Hematopoietic multipotent progenitor cell treated with erythropoietin and hydrocortisone succinate and interleukin-3 and kit ligand, for 8 days (in vitro differentiated cells): Measurements from ENCODE around the gene FOXRED2.
A peak's percentile ranks its signal among the peaks of the same experiment; 100 is the strongest.
"Not testable (repeated sequence)": the region's sequence is repeated elsewhere in the genome, so short reads cannot be mapped to it uniquely, and the experiment has no call there.

ENCODE experiments used
- DNase-seq: peaks from one replicate; pipeline ENCODE4 v3.0.0-alpha.2; 2015

Gene FOXRED2

DNA sequence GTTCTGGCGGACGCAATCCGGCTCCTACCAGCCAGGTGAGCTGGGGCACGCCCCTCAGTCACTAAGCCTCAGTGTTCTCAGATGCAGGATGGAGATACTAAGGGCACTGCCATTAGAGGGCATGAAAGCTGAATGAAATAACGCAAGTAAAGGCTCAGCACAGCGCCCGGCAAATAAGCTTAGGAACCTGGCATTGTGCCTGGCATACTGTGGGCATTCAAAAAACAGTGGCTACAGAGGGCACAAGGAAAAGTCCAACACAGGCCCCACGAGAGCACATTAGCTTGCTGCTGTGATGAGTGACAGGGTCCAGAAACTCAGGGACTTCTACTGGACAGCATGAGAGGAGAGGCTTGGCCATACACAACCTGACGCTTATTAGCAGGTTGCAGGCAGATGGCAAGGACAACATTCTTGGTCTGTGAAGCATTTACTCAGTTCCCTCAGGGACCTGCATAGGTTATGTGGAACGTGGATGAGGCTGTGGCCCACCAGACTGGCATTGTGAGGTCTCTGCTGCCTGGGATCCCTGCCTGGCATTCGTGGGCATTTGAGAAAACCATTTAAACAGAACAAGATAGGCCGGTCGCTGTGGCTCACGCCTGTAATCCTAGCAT, 37.6 kb downstream of the FOXRED2 start:
- no peak for DNase-seq

DNA sequence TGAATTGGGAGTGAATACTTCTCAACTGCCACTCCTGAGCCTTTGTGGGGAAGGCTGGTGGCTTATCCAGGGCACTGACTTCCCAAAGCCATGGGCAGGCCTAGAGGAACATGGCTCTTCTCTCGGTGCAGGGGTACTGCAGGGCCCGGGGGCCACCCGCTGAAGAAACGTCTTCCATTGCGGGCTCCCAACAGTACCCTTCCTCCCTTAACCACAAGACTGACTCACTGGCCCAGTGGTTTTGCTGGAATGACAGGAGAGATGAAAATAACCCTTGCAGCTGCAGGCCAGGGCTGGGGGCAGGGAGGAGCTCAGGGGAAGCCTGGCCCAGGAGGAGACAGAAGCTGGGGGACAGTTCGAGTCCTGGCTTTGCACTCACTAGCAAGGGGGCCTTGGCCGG, 38.9 kb downstream of the FOXRED2 start:
- peak; percentile 77 for DNase-seq

DNA sequence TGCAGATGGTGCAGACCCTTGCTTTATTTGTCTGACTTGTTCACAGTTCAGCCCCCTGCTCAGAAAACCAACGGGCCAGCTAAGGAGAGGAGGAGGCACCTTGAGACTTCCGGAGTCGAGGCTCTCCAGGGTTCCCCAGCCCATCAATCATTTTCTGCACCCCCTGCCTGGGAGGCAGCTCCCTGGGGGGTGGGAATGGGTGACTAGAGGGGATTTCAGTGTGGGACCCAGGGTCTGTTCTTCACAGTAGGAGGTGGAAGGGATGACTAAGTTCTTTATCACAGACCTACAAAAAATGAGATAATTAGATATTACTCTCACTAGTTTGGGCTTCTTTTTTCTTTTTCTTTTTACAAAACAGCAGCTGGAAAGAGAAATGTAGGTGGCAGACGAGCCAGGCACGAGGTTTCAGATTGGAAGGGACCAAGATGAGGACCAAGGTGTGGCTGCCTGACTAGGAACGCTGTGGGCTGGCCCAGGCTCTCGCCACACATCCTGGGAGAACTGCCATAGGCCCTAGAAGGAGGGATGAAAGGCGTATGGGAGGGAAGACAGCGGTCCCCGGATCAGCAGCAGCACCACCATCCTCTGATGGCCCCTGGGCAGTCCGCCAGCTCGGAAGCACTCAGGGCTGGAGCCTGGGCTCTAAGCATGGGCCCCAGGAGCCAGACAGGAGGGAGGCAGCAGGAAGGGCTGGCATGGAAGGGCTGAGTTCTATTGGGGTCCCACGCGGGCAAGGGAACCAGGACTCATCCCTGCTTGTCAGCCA, 39.6 kb downstream of the FOXRED2 start:
- DNase-seq, result no peak

DNA sequence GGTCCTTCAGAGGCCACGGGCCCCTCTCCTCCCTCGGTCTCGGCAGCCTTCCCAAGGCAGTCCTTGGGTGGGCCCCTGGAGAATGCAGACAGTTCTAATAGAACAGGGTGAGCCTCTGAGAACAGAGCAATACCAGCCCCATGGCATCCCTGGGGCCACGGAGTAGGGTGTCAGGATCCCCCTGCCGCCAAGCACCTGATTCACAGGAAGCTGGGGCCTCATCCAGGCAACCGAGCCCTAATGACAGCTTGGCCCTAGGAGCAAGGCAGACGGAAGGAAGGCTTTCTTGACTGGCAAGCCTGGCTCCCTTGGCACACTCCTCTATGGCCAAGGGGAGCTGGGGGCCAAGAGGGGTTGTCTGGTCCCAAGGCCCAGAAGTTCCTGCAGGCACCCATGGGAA, 40.6 kb downstream of the FOXRED2 start:
- no peak for DNase-seq

DNA sequence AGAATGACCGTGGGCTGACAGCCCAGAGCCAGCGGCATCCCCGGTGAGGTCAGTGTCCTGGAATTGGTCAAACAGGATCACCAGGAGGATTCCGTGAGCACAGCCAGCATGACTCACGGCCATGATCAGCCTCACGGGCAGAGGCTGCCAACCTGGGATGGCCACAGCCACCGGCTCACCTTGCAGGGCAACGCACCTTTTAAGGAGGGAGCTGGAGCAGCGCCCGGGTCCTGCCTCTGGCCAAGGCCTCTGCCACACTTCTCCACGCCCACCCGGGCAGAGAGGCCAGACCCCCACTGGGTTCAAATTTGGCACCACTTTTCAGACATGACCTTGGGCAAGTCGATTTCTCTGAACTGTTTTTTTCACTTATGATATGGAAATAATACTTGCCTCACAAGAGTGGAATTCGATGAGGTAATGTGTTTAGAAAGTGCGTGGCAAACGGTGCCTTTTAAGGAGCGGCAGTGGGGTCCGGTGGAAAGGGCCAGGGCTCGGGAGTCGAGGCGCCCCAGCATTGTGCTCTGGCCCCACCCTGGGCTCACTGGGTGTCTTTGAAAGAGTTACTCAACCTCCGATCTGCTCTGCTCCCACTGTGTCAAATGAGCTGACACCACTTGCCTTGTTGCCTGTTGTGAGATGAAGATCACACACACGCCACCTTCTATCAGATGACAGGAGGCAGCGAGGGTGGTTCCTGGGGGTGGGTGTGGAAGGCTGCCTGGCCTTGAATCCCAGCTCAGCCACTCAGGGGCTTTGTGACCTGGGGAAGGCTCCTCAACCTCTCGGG, 41.4 kb downstream of the FOXRED2 start:
- no peak for DNase-seq

DNA sequence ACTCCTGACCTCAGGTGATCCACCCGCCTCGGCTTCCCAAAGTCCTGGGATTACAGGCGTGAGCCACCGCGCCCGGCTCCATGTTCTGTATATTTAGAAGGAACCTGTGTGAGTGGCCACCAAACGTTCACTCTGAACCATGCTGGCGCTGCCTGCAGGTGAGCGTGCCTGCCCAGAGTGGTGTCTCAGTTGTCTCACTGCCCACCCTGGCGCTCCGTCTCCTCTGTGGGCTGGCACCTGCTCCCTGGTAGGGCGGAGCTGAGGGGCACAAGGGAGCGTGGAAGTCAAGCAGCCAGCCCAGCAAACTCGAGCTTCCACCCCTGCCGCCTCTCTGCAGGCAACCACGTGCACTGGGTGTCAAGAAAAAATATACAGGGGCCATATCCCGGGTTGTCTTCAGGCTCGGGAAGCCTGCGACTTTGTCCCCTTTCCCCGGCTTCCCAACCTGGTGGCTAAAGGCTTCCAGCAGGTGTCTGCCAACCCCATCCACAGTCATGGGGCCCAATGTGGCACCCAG, 42.1 kb downstream of the FOXRED2 start:
- DNase-seq, result no peak

DNA sequence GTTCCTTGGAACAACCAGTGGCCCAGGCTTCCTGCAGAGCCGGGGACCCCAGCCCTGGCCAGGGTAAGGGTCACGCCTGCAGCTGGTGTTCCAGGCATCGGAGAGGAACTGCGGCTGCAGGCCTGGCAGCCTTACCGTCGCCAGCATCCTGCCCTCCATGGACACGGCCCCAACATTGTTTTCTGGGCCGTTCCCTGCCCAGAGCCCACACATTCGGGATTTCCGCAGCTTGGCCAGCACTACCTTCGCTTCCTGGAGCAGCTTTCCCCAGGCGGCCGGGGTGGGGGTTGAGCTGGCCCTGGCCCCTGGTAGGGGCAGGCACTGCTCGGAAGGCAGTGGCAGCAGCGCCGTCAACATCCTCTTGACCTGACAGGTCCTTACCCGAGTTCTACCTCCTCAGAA, 43.1 kb downstream of the FOXRED2 start:
- DNase-seq, result no peak

DNA sequence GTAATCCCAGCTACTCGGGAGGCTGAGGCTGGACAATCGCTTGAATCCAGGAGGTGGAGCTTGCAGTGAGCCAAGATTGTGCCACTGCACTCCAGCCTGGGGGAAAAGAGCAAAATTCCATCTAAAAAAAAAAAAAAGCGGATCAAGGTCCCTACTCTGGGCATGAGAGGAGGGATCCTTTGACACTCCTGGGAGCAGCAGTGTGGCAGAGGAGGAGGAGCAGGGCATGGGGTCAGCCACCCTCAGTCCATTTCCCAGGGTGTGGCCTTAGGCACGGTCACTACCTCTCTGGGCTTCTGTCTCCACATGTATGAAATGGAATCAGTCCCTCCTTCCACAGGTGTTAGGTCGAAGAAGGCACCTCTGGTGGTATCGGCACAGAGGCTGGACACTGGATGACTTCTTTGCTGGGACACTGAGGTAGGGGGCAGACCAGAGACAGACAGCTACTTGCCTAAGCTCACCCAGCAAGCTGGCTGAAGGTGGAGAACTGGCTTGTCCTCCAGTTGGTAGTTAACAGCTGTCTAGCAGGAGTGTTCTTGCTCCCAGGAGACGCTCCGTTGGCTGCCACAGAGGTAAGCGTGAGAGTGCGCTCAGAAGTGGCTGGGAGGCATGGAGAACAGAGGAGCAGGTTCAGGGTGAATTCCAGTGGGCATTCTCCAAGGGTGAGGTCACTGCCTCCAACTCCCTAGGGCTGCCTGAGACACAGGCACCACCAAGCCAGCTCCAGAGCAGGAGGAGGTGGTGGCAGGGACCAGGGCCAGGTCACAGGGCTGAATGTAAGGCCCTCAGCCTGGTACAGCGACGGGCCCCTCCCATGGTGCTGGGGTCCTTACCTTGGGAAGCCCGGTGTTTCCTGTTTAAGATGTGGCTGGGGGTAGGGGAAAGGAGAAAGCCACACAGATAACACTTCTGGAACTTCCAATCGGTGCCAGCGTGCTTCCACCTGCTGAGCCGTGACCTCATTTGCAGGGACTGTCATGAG, 44.9 kb downstream of the FOXRED2 start:
- DNase-seq, result no peak

DNA sequence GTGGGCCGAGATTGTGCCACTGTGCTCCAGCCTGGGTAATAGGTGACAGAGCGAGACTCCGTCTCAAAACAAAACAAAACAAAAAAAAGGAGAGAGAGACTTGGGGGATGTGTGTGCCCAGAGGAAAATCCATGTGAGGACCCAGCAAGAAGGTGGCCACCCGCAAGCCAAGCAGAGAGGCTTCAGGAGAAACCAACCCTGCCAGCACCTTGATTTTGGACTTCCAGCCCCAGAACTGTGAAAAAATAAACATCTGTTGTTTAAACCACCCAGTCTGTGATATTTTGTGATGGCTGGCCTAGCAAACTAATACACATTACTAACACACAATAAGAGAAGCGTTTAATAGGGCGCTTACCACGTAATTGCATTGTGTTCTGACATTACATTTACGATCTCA, 46.6 kb downstream of the FOXRED2 start:
- no peak for DNase-seq

DNA sequence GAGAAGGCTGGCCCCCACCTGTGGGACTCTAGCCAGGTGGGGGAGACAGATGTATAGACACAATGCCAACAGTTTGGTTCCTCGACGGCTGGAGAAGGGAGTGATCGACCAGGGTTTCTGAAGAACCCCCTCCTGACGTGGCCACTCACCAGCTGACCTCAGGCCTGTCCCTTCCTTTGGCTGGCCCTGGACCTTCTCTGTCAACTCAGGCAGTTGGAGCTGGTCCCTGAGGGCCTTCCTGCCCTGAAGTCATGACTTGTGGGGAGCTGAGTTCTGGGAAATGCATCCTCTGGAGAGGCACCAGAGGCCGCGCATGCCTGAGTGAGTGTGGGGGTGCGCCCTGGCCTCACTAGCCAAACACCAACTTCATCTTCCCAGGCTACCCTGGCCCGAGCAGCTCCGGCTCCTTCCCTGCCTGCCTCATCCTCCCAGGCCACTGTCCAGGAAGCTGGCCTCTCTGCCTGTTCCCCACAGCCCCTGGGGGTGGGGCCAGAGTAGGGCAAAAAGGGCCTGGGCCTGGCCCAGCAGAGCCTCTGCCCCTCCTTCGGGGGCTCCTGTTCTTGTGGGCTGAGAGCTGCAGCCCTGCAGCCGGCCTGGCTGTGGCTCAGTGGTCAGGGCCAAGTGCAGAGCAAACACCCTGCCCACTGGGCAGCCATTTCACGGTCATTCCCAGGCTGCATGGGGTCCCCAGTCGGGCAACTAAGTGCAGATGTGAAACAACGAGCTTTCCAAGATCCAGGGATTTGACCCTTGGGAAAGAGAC, 49.0 kb downstream of the FOXRED2 start:
- no peak for DNase-seq

DNA sequence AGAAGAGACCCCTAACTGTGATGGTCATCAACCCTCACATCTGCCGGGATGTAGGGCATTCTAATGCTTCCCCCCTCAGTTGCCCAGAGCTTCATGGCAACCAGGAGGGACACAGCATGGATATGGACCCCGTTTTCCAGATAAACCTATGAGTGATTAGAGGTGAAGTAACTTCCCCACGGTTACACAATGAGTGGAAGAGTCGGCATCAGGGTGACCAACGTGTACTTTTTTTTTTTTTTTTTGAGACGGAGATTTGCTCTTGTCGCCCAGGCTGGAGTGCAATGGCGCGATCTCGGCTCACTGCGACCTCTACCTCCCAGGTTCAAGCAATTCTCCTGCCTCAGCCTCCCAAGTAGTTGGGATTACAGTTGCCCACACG, 50.4 kb downstream of the FOXRED2 start:
- no peak for DNase-seq

DNA sequence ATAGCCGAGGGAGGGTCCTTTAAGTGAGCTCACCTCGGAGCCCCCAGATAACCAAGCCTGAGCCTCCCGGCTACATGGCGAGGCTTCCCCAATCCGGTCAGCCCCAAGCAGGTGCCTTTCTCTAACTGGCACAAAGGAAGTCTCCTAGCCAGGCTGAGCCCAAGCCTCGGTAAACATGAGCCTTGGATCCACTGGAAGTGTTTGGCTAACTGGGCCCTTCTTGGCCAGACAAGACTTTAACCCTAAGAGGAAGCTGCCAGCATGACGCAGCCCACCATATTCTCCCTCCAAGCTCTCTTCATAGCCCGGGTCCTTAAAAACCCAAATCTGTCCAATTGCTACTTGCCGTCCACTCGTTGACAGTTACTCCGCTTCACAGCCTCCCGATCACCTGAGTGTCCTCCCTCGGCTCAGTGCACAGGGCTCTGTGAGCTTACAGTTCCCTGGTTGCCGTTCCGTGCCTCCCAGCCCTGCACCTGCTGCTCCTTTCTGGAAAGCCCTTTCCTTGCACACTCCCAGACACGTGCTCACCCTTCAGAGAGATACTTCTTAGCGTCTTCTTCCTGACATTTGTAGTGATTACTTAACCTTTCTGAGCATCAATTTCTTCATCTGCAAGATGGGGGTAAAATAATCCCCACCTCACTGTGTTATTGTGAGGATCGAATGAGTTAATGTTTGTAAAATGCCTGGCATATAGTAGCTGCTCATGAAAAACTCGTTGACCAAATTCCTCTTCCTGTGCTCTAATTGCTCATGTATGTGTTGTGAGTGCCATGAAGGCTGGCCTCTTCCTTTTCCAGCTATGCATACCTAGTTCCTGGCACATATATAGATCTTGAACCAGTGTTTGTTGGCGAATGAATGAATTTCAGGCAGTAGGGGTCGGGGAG, 51.0 kb downstream of the FOXRED2 start:
- DNase-seq, result no peak

DNA sequence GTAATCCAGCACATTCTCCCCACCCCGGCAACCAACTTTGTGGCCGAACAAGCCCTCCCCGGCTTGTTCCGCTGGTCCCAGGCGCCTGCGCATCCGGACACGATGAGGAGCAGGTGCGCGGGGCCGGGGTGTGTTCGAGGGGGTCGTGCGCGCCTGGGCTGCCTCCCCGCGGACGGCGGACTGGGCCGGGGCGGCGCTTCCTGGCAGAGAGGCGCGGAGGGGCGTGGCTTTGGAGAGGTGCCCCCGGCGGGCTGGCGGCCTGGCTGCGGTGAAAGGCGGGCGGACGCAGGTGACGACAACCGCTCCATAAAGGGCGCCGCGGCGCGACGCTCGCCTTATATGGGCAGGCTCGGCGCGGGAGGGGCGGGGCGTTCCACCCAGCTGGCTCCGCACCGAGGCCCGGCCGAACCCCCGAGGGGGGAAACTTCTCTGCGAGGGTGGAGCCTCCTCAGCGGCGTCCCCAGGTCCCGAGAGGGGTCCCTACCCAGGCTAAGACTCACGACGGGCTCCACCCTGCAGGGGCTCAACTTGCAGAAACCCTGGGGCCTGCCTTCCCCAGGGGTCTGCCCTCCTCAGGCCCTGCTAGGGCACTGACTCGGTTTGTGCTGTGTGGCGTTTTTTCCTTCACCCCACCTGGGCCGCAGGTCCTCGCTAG, 51.8 kb downstream of the FOXRED2 start:
- DNase-seq, result peak; percentile 92

DNA sequence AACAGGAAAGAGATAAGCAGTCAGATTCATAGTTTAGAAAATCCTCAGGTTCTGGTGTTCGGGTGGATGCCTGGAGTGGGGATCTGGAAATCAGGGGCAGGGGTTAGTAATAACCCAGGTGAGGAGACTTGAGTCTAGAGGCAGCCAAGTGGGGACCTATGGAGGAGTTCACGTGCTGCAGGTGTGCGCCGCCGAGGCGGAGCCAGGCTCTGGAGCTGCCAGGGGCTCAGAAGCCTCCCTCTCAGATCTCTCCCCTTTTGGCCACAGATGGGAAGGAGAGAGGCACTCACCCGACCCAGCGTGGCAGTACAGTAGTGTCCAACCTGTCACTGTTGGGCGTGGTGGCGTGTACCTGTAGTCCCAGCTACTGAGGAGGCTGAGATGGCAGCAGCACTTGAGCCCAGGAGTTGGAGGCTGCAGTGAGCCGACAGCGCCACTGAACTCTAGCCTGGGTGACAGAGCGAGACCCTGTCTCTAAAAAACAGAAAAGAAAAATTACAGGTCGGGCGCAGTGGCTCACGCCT, 52.9 kb downstream of the FOXRED2 start:
- DNase-seq, result no peak

DNA sequence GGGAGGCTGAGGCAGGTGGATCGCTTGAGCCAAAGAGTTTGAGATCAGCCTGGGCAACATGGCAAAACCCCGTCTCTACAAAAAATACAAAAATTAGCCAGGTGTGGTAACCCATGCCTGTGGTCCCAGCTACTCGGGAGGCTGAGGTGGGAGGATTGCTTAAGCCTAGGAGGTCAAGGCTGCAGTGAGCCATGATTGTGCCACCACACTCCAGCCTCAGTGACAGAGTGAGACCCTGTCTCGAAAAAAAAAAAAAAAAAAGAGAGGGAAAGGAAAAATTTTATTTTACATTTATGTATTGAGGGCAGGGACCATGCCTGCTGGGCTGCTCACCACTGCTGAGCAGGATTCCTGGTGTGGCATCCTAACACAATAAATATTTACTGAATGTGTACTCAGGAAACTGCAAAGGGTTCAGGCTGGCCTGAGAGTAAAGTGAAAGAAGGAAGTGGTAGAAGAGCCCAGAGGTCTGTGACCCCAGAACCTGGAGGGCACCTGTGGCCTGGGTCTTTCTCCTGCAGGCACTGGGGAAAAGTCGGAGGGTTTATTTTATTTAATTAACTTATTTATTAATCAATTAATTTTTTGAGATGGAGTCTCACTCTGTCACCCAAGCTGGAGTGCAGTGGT, 53.7 kb downstream of the FOXRED2 start:
- DNase-seq, result not testable (repeated sequence)

DNA sequence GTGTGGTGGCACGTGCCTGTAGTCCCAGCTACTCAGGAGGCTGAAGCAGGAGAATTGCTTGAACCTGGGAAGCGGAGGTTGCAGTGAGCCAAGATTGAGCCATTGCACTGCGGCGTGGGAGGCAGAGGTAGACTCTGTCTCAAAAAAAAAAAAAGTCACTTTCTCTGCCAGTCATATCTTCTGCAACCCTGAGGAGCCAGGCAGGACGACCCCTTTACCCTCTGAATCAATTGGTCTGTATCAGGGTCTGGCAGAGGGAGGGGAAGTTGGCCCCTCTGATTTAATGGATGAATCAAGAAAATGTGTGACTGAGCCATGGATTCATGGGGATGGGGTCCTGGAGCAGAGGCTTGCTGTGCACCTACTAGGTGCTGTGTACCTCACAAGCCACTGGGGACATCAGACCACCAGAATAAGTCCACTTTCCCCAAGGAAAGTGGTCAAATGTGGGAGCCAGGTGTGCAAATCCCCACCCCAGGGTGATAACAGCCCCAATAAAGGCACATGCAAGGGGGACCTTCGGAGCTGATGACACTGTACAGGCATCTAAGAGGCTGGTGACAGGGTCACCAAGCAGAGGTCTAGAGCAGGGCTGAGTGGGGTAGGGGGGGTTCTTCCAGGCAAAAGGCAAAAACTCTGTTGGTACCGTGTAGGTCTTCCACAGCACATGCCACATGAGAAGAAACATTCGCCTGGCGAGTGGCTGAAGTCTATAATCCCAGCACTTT, 54.4 kb downstream of the FOXRED2 start:
- no peak for DNase-seq

DNA sequence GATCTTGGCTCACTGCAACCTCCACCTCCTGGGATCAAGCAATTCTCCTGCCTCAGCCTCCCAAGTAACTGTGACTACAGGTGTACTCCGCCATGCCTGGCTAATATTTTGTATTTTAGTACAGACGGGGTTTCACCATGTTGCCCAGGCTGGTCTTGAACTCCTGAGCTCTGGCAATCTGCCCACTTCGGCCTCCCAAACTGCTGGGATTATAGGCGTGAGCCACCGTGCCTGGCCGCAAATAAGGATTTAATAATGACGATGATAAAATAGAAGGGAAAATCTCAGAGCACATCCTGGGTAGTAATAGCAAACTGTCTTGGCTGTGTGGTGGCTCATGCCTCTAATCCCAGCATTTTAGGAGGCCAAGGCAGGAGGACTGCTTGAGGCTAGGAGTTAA, 55.9 kb downstream of the FOXRED2 start:
- DNase-seq, result not testable (repeated sequence)

DNA sequence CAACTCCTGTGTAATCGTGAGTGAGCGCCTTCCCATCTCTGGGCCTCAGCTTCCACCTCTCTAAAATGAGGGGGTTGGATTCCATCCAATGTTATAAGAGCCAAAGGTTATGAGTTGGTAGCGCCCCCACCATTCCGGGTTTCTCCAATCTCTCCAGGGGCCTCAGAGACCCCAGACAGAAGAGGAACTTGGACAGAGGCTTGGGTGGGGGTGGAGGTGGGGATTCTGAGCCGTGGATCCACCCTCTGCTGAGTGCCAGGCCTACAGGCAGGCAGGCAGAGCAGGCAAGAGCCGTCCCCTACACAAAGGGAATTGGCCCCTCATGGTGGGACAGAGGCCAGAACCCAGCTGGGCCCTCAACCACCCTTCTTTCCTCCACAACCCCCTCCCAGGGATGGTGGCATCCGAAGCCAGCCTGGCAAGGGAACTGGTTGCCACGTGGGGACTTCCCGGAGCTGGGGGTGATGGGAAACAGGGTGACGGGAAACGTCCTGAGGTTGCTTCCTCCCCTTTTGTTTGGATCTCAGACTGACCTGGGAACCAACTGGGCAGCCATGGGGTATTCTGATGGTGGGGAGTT, 57.2 kb downstream of the FOXRED2 start:
- no peak for DNase-seq
